GM12874 (cell line): ENCODE data around the gene FLYWCH2.

ENCODE experiments used
- CTCF ChIP-seq: IDR thresholded peaks from 2 replicates; pipeline ENCODE4 v1.5.1; 2011; ENCODE audit warnings: low read depth, mild to moderate bottlenecking, control low read depth, low read length, moderate library complexity; ENCODE audit not compliant: insufficient read depth

Gene FLYWCH2

GRCh38 chr16:2930236-2930635 lies 47.2 kb downstream of the FLYWCH2 start:
- no peak for TF ChIP-seq CTCF

GRCh38 chr16:2933136-2933535 lies 50.1 kb downstream of the FLYWCH2 start:
- TF ChIP-seq CTCF: no peak

- TF ChIP-seq CTCF: no peak
Measured at GRCh38 chr16:2933701-2934100, 50.7 kb downstream of the FLYWCH2 start.

- no peak for TF ChIP-seq CTCF
Measured at GRCh38 chr16:2934450-2934849, 51.4 kb downstream of the FLYWCH2 start.

- TF ChIP-seq CTCF: no peak
Measured at GRCh38 chr16:2936436-2937011, 53.5 kb downstream of the FLYWCH2 start.

GRCh38 chr16:2937170-2937569 lies 54.2 kb downstream of the FLYWCH2 start:
- no peak for TF ChIP-seq CTCF

GRCh38 chr16:2938206-2938605 lies 55.2 kb downstream of the FLYWCH2 start:
- no peak for TF ChIP-seq CTCF
